H9 (cell line): ENCODE measurements around the gene PARP12. TPM values are rescaled to one million over a fixed set of nuclear protein-coding genes. Genes with fewer than 3 reads are reported as not detected.

Source experiments
- DNase-seq: peaks from one replicate; pipeline ENCODE4 v3.0.0-alpha.2; 2017
- H2AFZ ChIP-seq: one replicate; pipeline ENCODE4 v1.6.1; 2013; ENCODE audit warnings: mild to moderate bottlenecking, low read length, control low read depth, moderate library complexity
- H2AK5ac ChIP-seq: 2 replicates; pipeline ENCODE4 v1.6.1; 2013; ENCODE audit warnings: low read length, control low read depth, mixed read lengths; ENCODE audit not compliant: insufficient read length
- H2BK120ac ChIP-seq: one replicate; pipeline ENCODE4 v1.6.1; 2013; ENCODE audit warnings: low read depth, mild to moderate bottlenecking, low read length, control low read depth, inconsistent platforms; ENCODE audit not compliant: poor library complexity, severe bottlenecking
- H2BK12ac ChIP-seq: 2 replicates; pipeline ENCODE4 v1.6.1; 2013; ENCODE audit warnings: low read length, control low read depth, mixed read lengths, low read depth; ENCODE audit not compliant: insufficient read length
- H2BK15ac ChIP-seq: 2 replicates; pipeline ENCODE4 v1.6.1; 2013; ENCODE audit warnings: low read depth, low read length, control low read depth
- H2BK20ac ChIP-seq: one replicate; pipeline ENCODE4 v1.6.1; 2013; ENCODE audit warnings: low read depth, mild to moderate bottlenecking, low read length, control low read depth, inconsistent platforms; ENCODE audit not compliant: poor library complexity, severe bottlenecking
- H2BK5ac ChIP-seq: 2 replicates; pipeline ENCODE4 v1.6.1; 2013; ENCODE audit warnings: low read length, control low read depth, mixed read lengths; ENCODE audit not compliant: insufficient read length
- H3K14ac ChIP-seq: 2 replicates; pipeline ENCODE4 v1.6.1; 2013; ENCODE audit warnings: low read length, control low read depth; ENCODE audit not compliant: insufficient read depth
- H3K18ac ChIP-seq: 2 replicates; pipeline ENCODE4 v1.6.1; 2013; ENCODE audit warnings: low read depth, mild to moderate bottlenecking, mixed read lengths, low read length, control low read depth; ENCODE audit not compliant: insufficient read length
- H3K23ac ChIP-seq: 2 replicates; pipeline ENCODE4 v1.6.1; 2013; ENCODE audit warnings: low read length, control low read depth, mixed read lengths, low read depth; ENCODE audit not compliant: insufficient read length
- H3K23me2 ChIP-seq: 2 replicates; pipeline ENCODE4 v1.6.1; 2013; ENCODE audit warnings: low read depth, mild to moderate bottlenecking, mixed read lengths, low read length, control low read depth; ENCODE audit not compliant: insufficient read length, poor library complexity, severe bottlenecking
- H3K27ac ChIP-seq: 2 replicates; pipeline ENCODE4 v1.5.1; 2013; ENCODE audit warnings: low read length, control low read depth, mixed read lengths, low read depth; ENCODE audit not compliant: insufficient read length
- H3K27me3 ChIP-seq: 2 replicates; pipeline ENCODE4 v1.6.1; 2013; ENCODE audit warnings: low read length, control low read depth, inconsistent platforms; ENCODE audit not compliant: insufficient read depth
- H3K4ac ChIP-seq: 2 replicates; pipeline ENCODE4 v1.6.1; 2013; ENCODE audit warnings: low read depth, mild to moderate bottlenecking, control low read depth, inconsistent platforms, low read length, moderate library complexity
- H3K4me1 ChIP-seq: 2 replicates; pipeline ENCODE4 v1.6.1; 2013; ENCODE audit warnings: low read length, control low read depth, inconsistent platforms; ENCODE audit not compliant: insufficient read depth
- H3K4me2 ChIP-seq: 2 replicates; pipeline ENCODE4 v1.6.1; 2013; ENCODE audit warnings: low read length, control low read depth, mixed read lengths; ENCODE audit not compliant: insufficient read length, insufficient read depth
- H3K56ac ChIP-seq: 2 replicates; pipeline ENCODE4 v1.6.1; 2013; ENCODE audit warnings: low read depth, mild to moderate bottlenecking, mixed read lengths, low read length, control low read depth; ENCODE audit not compliant: insufficient read length
- H3K79me1 ChIP-seq: 2 replicates; pipeline ENCODE4 v1.6.1; 2013; ENCODE audit warnings: low read depth, mild to moderate bottlenecking, moderate library complexity, low read length, control low read depth, inconsistent platforms; ENCODE audit not compliant: insufficient read depth, poor library complexity, severe bottlenecking
- H3K79me2 ChIP-seq: 2 replicates; pipeline ENCODE4 v1.6.1; 2013; ENCODE audit warnings: low read length, control low read depth, inconsistent platforms; ENCODE audit not compliant: insufficient read depth
- H3K9ac ChIP-seq: 2 replicates; pipeline ENCODE4 v1.6.1; 2013; ENCODE audit warnings: low read length, control low read depth, mixed read lengths; ENCODE audit not compliant: insufficient read length; ENCODE audit errors: extremely low read depth
- H3K9me3 ChIP-seq: one replicate; pipeline ENCODE4 v1.6.1; 2013; ENCODE audit warnings: low read depth, low read length, inconsistent platforms; ENCODE audit not compliant: control insufficient read depth
- H3T11ph ChIP-seq: one replicate; pipeline ENCODE4 v1.6.1; 2013; ENCODE audit warnings: mild to moderate bottlenecking, low read length, control low read depth, inconsistent platforms
- H4K20me1 ChIP-seq: one replicate; pipeline ENCODE4 v1.6.1; 2013; ENCODE audit not compliant: control insufficient read depth, insufficient read length, insufficient read depth
- H4K5ac ChIP-seq: 2 replicates; pipeline ENCODE4 v1.6.1; 2013; ENCODE audit warnings: low read depth, mild to moderate bottlenecking, mixed read lengths, low read length, control low read depth; ENCODE audit not compliant: insufficient read length
- H4K8ac ChIP-seq: replicated peaks from 2 replicates; pipeline ENCODE4 v1.6.1; 2013; ENCODE audit warnings: low read length, control low read depth, mixed read lengths, low read depth; ENCODE audit not compliant: insufficient read length
- H4K91ac ChIP-seq: 2 replicates; pipeline ENCODE4 v1.6.1; 2013; ENCODE audit warnings: low read depth, mild to moderate bottlenecking, moderate library complexity, mixed read lengths, low read length, control low read depth; ENCODE audit not compliant: insufficient read length
- H3K27ac Mint-ChIP-seq, 3 experiments: 2 replicates in 2 of 3; 3 replicates in 1 of 3; pipeline ENCODE4 v1.8.0; 2020 to 2021; ENCODE audit warnings: mixed read lengths in 3 of 3, mild to moderate bottlenecking in 1 of 3, moderate library complexity in 1 of 3
- H3K27me3 Mint-ChIP-seq: 2 replicates; pipeline ENCODE4 v1.8.0; 2021; ENCODE audit warnings: low read depth, mild to moderate bottlenecking, moderate library complexity, mixed read lengths
- H3K36me3 Mint-ChIP-seq, 3 experiments: 2 replicates in 2 of 3; 3 replicates in 1 of 3; pipeline ENCODE4 v1.8.0; 2020 to 2021; ENCODE audit warnings: low read depth in 3 of 3, mixed read lengths in 3 of 3; ENCODE audit not compliant: insufficient read depth in 1 of 3
- H3K4me1 Mint-ChIP-seq, 2 experiments: 2 replicates each; pipeline ENCODE4 v1.8.0; 2020; ENCODE audit warnings: mixed read lengths in 2 of 2
- H3K4me3 Mint-ChIP-seq, 2 experiments: 2 replicates in 1 of 2; 3 replicates in 1 of 2; pipeline ENCODE4 v1.8.0; 2020 to 2021; ENCODE audit warnings: mild to moderate bottlenecking in 2 of 2, mixed read lengths in 2 of 2, moderate library complexity in 1 of 2
- H3K9me3 Mint-ChIP-seq, 2 experiments: 2 replicates in 1 of 2; 3 replicates in 1 of 2; pipeline ENCODE4 v1.8.0; 2020; ENCODE audit warnings: mild to moderate bottlenecking in 2 of 2, mixed read lengths in 2 of 2, moderate library complexity in 1 of 2
- WGBS: extraction: QIAGEN DNeasy Blood & Tissue Kit; methylation state at CpG from one replicate; pipeline ENCODE4 v1.1.7; 2013; ENCODE audit warnings: missing lambda C conversion rate, low lambda C conversion rate, mixed read lengths; ENCODE audit not compliant: insufficient read length; ENCODE audit errors: extremely low coverage; 5-methylcytosine and 5-hydroxymethylcytosine counted together
- total RNA-seq: library from RNA; stranded (reverse); gene quantifications from 2 replicates; pipeline ENCODE4 v1.2.1, GENCODE V29; 2021
- TF ChIP-seq, protein P1 (sequence below): fragments of 200-600 bp; sonication (generic); conservative IDR thresholded peaks from 3 replicates; pipeline ENCODE4 v1.8.0; 2021; ENCODE audit warnings: antibody characterized with exemption, mild to moderate bottlenecking

PARP12 gene
- total RNA-seq, 1 experiment from 2014 or later: 11.8 TPM

DNA sequence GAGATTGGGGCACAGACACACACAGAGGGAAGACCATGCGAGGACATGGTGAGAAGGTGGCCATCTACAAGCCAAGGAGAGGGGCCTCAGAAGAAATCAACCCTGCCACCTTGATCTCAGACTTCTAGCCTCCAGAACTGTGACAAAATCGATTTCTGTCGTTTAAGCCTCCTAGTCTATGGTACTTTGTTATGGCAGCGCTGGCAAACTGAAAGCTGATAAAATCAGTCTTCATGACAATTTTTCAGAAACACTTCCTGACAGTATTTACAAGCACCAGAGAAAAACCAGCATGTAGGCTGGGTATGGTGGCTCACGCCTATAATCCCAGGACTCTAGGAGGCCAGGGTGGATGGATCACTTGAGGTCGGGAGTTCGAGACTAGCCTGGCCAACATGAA, 4.2 kb downstream of the PARP12 start:
- TF ChIP-seq, protein P1, sequence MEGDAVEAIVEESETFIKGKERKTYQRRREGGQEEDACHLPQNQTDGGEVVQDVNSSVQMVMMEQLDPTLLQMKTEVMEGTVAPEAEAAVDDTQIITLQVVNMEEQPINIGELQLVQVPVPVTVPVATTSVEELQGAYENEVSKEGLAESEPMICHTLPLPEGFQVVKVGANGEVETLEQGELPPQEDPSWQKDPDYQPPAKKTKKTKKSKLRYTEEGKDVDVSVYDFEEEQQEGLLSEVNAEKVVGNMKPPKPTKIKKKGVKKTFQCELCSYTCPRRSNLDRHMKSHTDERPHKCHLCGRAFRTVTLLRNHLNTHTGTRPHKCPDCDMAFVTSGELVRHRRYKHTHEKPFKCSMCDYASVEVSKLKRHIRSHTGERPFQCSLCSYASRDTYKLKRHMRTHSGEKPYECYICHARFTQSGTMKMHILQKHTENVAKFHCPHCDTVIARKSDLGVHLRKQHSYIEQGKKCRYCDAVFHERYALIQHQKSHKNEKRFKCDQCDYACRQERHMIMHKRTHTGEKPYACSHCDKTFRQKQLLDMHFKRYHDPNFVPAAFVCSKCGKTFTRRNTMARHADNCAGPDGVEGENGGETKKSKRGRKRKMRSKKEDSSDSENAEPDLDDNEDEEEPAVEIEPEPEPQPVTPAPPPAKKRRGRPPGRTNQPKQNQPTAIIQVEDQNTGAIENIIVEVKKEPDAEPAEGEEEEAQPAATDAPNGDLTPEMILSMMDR: no peak
- no peak for DNase-seq
- H3K4me1 ChIP-seq: no peaks in the 10 kb centered on the region
- no peak overlapping the region for H2BK15ac ChIP-seq
- no peak overlapping the region for H2BK20ac ChIP-seq
- no peak overlapping the region for H2AFZ ChIP-seq
- H2BK120ac ChIP-seq: no peak overlapping the region
- H4K91ac ChIP-seq: no peak overlapping the region
- Mint-ChIP-seq H3K4me1 (peaks cover 5 to 12% of the 10 kb centered on the region in 2 experiments; a peak in 3 of 4 replicates), H3K27me3 (peaks cover 25% of the 10 kb centered on the region), H3K9me3 (no peaks in the 10 kb centered on the region; a peak in 1 of 5 replicates), H3K27ac (no peak overlapping the region), H3K36me3 (peaks cover 0 to 3% (median 0%) of the 10 kb centered on the region in 3 experiments; a peak in 3 of 7 replicates), H3K4me3 (no peak overlapping the region)
- no peak overlapping the region for H3K27ac ChIP-seq
- H3K23ac ChIP-seq: no peak overlapping the region
- H3K9me3 ChIP-seq: no peaks in the 10 kb centered on the region
- no peak overlapping the region for H3K56ac ChIP-seq
- no peak overlapping the region for H3K4me2 ChIP-seq
- H3T11ph ChIP-seq: no peak overlapping the region
- no peaks in the 10 kb centered on the region; the same call in 1 of the 2 replicates for H3K79me2 ChIP-seq
- H3K14ac ChIP-seq: no peak overlapping the region
- no peak overlapping the region for H2BK12ac ChIP-seq
- no peak overlapping the region for H3K18ac ChIP-seq
- no peak overlapping the region for H3K9ac ChIP-seq
- H2BK5ac ChIP-seq: no peak overlapping the region
- WGBS: no CpG with 5 or more reads among the region's 7 CpGs
- H3K79me1 ChIP-seq: no peaks in the 10 kb centered on the region
- H4K5ac ChIP-seq: no peak overlapping the region
- no peaks in the 10 kb centered on the region for H4K20me1 ChIP-seq
- peaks cover 5% of the 10 kb centered on the region for H3K23me2 ChIP-seq
- H2AK5ac ChIP-seq: no peak overlapping the region
- H3K4ac ChIP-seq: no peak overlapping the region
- H3K27me3 ChIP-seq: peaks cover 5% of the 10 kb centered on the region; the same call in 1 of the 2 replicates
- no peak overlapping the region for H4K8ac ChIP-seq
